ENCODE results near the gene NOS2. TPM values are rescaled to one million over a fixed set of nuclear protein-coding genes. Genes with fewer than 3 reads are reported as not detected.
"Not testable (repeated sequence)": the region's sequence is repeated elsewhere in the genome, so short reads cannot be mapped to it uniquely, and the experiment has no call there.

NOS2 gene
- 1.6 TPM for total RNA-seq

- DNase-seq (ENCODE audit: low spot score) = no peak
- intact Hi-C loops (cut with DNase I) = no loop called here
- ATAC-seq = no peak
Measured at GRCh38 chr17:27800522-27800921, at the start of gene NOS2. Gene NOS2 (minus strand): TSS chr17:27800529. CDS start chr17:27798809, 1,720 bp downstream.

- intact Hi-C loops (cut with DNase I) = no loop called here
- DNase-seq (ENCODE audit: low spot score) (no peak), ATAC-seq (no peak)
Measured at GRCh38 chr17:27849474-27850185, 49.3 kb upstream of the NOS2 start.

GRCh38 chr17:27848931-27849330 is 48.6 kb upstream of the NOS2 start:
- DNase-seq (ENCODE audit: low spot score) = no peak
- no peak for ATAC-seq
- intact Hi-C loops (cut with DNase I) = no loop called here

- DNase-seq (ENCODE audit: low spot score); ATAC-seq; intact Hi-C loops (cut with DNase I): not testable (repeated sequence)
Measured at GRCh38 chr17:27846808-27847307, 46.5 kb upstream of the NOS2 start.

DNA sequence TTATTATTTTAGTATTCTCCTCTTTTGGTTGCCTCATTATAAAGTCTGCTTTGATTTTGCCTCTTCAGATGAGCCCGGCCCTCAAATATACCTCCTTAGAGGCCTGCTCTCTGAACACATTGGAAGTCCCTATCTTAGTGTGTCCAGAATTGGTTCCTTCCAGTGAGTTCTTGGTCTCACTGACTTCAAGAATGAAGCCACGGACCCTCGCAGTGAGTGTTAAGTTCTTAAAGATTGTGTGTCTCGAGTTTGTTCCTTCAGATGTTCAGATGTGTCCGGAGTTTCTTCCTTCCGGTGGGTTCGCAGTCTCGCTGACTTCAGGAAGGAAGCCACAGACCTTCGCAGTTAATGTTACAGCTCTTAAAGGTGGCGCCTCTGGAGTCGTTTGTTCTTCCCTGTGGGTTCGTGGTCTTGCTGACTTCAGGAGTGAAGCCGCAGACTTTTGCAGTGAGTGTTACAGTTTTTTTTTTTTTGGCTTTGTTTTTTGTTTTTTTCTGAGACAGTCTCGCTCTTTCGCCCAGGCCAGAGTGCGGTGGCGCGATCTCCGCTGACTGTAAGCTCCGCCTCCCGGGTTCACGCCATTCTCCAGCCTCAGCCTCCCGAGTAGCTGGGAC is 45.8 kb upstream of the NOS2 start:
- DNase-seq (ENCODE audit: low spot score) (no peak), ATAC-seq (no peak)
- intact Hi-C loops (cut with DNase I) = no loop called here

GRCh38 chr17:27845264-27846041 is 45.1 kb upstream of the NOS2 start:
- no peak for DNase-seq (ENCODE audit: low spot score)
- intact Hi-C loops (cut with DNase I) = no loop called here
- ATAC-seq = no peak

- ATAC-seq = no peak
- no peak for DNase-seq (ENCODE audit: low spot score)
- intact Hi-C loops (cut with DNase I) = no loop called here
Measured at GRCh38 chr17:27840688-27841087, 40.4 kb upstream of the NOS2 start.

- intact Hi-C loops (cut with DNase I); ATAC-seq; DNase-seq (ENCODE audit: low spot score): not testable (repeated sequence)
Measured at GRCh38 chr17:27840406-27840678, 40.0 kb upstream of the NOS2 start.

DNA sequence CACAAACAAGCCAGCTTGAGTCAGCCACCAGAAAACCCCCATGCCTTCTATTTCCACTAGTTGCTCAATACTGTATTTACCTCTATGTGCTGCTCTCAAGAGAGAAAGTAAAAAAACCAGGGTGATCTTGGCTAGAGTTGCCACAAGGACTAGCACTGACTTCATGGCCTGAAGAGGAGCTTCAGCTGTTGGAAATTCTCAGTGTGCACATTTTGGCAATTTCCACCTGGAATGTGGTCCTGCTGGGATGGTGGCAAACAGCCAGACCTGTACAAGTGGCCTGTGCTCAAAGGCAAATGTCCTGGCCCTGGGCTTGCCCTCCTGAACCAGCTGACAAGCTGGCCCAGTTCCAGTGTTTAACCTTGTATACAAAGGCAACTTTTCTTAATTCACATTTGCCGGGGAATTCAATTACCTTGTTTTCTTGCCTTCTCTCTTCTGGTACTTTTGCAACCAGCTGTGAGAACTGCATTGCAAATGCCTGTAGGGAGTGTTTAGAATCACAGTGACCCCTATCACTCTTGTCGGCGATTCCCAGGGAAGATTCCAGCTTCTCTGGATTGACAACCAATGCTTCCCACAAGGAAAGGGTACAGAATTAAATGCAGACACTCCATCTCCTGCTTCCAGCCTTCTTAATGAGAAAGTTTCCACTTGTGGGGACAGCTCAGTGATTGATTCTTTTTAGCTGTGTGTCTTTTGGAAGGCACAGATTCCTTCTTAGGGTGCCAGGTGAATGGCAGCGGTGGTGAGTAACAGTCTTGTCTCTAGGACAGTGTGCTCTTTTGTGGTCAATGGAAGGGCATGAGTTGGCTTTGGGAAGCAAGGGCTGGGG is 39.5 kb upstream of the NOS2 start:
- peak; percentile 42 for ATAC-seq
- intact Hi-C loops (cut with DNase I); DNase-seq (ENCODE audit: low spot score): not testable (repeated sequence)

DNA sequence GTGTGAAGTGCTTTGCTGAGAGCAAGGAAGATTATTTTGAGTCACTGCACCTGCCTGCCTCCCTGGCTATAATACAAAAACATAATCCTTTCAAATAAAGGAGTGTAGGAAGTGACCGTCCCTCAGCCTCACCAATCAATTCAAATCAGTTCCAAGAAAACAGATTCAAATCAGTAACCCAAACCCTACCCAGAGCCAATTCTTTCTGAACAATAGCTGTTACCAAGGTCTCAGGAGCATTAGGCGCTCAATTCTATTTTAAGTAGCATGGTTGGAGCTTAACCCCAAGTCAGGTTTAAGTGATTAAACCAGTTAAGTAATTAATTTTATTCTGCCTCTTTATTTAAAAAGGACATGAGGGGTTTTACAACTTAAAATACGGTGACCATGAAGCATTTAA is 38.3 kb upstream of the NOS2 start:
- intact Hi-C loops (cut with DNase I); ATAC-seq; DNase-seq (ENCODE audit: low spot score): not testable (repeated sequence)

DNA sequence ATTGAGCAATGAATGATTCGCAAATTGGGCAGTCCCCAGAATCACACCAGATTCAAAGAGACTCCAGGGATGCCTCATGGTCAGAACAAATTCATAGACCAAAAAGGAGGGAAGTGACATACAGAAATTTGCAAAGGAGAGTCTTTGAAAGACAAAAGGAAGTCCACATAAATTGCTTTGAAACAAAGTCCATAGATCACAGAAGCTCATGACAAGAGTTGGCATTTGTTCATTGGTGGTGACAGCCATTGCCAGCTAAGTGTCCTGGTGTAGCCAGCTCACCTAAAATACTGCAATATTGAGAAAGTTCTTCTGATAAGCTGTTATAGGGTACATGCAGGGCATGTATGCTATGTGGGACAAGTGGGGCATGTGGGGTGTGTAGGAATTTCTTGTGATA is 37.4 kb upstream of the NOS2 start:
- intact Hi-C loops (cut with DNase I); ATAC-seq: not testable (repeated sequence)

DNA sequence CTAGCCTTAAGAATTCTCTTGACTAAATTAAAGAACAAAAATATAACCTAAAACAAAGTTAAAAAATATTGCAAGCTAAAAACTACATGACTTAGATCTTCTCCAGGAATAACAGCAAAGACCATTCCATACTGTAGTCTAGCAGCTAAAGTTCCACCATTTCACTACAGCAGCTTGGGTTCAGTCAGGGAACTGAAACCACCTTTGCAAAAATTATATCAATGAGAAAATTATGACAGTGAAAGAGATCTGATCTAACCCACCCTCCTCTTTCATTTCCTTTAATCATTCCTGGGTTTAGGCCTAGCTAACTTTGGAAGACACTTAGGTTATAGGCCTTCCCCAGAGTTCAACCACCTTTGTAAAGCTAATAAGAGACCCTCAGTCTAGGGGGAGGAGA is 36.3 kb upstream of the NOS2 start:
- intact Hi-C loops (cut with DNase I) = no loop called here
- DNase-seq (ENCODE audit: low spot score) (no peak), ATAC-seq (no peak)

More for the DNA sequence above, 37.4 kb upstream of the NOS2 start:
- not testable (repeated sequence) for DNase-seq (ENCODE audit: low spot score)

GRCh38 chr17:27834571-27834970 is 34.2 kb upstream of the NOS2 start:
- DNase-seq (ENCODE audit: low spot score) (no peak), ATAC-seq (no peak)
- intact Hi-C loops (cut with DNase I) = no loop called here

DNA sequence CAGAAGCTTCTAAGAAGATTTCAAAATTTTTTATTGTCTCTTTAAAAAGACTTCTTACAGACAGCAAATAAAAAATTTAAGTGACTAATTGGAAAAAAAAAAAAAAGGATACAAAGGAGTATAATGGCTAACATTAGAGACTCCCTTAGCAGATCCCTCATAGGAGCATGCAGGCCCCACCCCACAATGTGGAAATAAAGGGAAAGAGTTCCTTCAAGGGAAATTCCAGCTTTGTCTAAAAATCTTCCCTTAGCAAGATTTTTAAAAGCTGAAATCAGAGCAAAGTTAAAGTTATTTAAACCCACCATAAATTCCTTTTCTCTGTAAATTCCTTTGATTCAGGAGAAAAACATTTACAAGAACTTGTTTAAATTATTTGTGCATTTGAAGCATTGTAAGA is 32.5 kb upstream of the NOS2 start:
- no peak for ATAC-seq
- DNase-seq (ENCODE audit: low spot score) = no peak
- intact Hi-C loops (cut with DNase I) = no loop called here

- intact Hi-C loops (cut with DNase I); DNase-seq (ENCODE audit: low spot score): not testable (repeated sequence)
- peak; percentile 41 for ATAC-seq
Measured at GRCh38 chr17:27829888-27830287, 29.6 kb upstream of the NOS2 start.

DNA sequence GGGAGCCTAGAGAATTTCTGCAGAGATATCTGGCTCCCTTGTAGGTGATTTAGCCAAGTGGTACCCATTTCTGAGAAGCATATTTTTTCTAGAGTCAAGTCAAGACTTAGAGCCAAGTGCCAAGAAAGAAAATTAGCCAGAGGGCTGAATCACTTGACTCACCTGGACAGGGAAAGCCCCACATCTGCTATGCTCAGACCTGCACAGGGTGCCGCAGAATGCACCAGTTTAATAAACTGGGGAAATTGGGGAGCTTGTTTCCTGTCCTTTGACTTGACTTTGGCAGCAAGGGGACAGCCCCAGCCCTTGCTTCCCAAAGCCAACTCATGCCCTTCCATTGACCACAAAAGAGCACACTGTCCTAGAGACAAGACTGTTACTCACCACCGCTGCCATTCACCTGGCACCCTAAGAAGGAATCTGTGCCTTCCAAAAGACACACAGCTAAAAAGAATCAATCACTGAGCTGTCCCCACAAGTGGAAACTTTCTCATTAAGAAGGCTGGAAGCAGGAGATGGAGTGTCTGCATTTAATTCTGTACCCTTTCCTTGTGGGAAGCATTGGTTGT is 28.9 kb upstream of the NOS2 start:
- ATAC-seq; intact Hi-C loops (cut with DNase I); DNase-seq (ENCODE audit: low spot score): not testable (repeated sequence)

- intact Hi-C loops (cut with DNase I) = no loop called here
- ATAC-seq = no peak
- no peak for DNase-seq (ENCODE audit: low spot score)
Measured at GRCh38 chr17:27825459-27825858, 25.1 kb upstream of the NOS2 start.

- intact Hi-C loops (cut with DNase I) = no loop called here
- DNase-seq (ENCODE audit: low spot score) (no peak), ATAC-seq (no peak)
Measured at GRCh38 chr17:27824745-27825144, 24.4 kb upstream of the NOS2 start.

All from sciatic nerve (tissue), 2 donors.